Coronary artery (tissue), 2 donors: ENCODE measurements around the gene ALKBH3.

Source experiments
- DNase-seq: peaks from one replicate; pipeline ENCODE4 v3.0.0-alpha.2; 2017; ENCODE audit warnings: low spot score
- H3K27ac ChIP-seq, 2 donors: fragments of 200-600 bp; sonication (generic); one replicate each; pipeline ENCODE4 v1.5.1; 2016 to 2019
- H3K4me3 ChIP-seq: fragments of 200-600 bp; sonication (generic); 2 replicates; pipeline ENCODE4 v1.5.1; 2016; ENCODE audit warnings: mild to moderate bottlenecking, moderate library complexity
- CTCF ChIP-seq: fragments of 200-600 bp; sonication (generic); IDR thresholded peaks from one replicate; pipeline ENCODE4 v1.5.1; 2019; ENCODE audit warnings: antibody characterized with exemption

ALKBH3 gene

GRCh38 chr11:43952401-43953342 lies 72.0 kb downstream of the ALKBH3 start:
- peak; percentile 31 for DNase-seq

GRCh38 chr11:43953521-43953920 lies 72.9 kb downstream of the ALKBH3 start:
- Histone ChIP-seq H3K27ac (no peak overlapping the region), H3K4me3 (no peak overlapping the region)
- no peak for TF ChIP-seq CTCF
- peak; percentile 5 for DNase-seq

More at GRCh38 chr11:43952401-43953342, 72.0 kb downstream of the ALKBH3 start:
- TF ChIP-seq CTCF = no peak
- H3K4me3 ChIP-seq = no peak overlapping the region
- H3K27ac ChIP-seq = no peak overlapping the region

GRCh38 chr11:43954241-43954640 lies 73.6 kb downstream of the ALKBH3 start:
- Histone ChIP-seq H3K4me3 (no peak overlapping the region), H3K27ac (no peak overlapping the region)
- no peak for TF ChIP-seq CTCF
- DNase-seq = no peak

GRCh38 chr11:43955381-43956118 lies 74.9 kb downstream of the ALKBH3 start:
- Histone ChIP-seq H3K27ac (peak overlapping the region in 1 of 2 donors; percentile 4), H3K4me3 (no peak overlapping the region)
- no peak for TF ChIP-seq CTCF
- DNase-seq = peak; percentile 62

- Histone ChIP-seq H3K4me3 (no peak overlapping the region), H3K27ac (no peak overlapping the region)
- TF ChIP-seq CTCF = no peak
- peak; percentile 9 for DNase-seq
Measured at GRCh38 chr11:43957571-43957970, 76.9 kb downstream of the ALKBH3 start.

- TF ChIP-seq CTCF = no peak
- Histone ChIP-seq H3K4me3 (no peak overlapping the region), H3K27ac (no peak overlapping the region)
- DNase-seq = peak; percentile 28
Measured at GRCh38 chr11:43959321-43959995, 78.8 kb downstream of the ALKBH3 start.
